DMS 273 (cell line): ENCODE results near the gene SLC6A20.

ENCODE experiments used
- DNase-seq: peaks from one replicate; lab custom pipeline; 2025; ENCODE audit not compliant: unreplicated experiment; lab: John Stamatoyannopoulos, UW

Gene SLC6A20

DNA sequence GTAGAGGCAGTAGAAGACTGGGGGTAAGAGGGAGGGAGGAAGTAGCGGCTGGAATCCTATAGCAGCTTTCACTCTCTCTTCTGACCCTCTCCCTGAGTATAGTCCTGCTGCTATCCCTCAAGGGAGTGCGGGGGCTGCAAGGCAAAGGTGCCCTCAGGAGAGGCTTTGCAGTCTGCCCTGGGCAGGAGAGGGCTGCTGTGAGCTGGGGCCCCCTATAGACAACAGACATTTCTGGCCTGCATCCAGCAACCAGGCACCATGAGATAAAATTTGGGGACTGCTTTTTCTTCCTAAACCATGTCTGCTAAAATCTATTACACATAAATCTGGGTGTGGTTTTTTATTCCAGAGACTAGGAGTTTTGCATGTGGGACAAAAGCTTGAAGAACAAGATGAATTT lies 59.1 kb downstream of the SLC6A20 start:
- DNase-seq, result no peak

DNA sequence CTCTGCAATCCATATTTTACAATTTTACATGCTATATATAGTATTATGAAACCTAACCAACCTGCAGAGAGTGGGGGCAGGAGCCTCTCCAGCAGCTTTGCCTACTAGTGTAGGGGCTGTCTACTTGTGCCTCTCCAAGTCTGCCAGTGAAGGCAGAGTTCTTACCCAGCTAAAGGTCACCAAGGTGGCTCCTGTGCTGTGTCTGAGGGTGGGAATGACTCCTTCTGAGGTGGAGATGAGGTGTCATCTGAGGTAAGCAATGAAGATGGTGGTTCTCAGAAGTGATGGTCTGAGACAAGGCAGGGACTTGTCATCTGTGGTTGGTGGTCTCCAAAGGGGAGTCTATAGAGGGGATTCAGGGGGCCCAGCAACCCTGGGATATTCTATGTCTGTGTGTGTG lies 59.6 kb downstream of the SLC6A20 start:
- no peak for DNase-seq

DNA sequence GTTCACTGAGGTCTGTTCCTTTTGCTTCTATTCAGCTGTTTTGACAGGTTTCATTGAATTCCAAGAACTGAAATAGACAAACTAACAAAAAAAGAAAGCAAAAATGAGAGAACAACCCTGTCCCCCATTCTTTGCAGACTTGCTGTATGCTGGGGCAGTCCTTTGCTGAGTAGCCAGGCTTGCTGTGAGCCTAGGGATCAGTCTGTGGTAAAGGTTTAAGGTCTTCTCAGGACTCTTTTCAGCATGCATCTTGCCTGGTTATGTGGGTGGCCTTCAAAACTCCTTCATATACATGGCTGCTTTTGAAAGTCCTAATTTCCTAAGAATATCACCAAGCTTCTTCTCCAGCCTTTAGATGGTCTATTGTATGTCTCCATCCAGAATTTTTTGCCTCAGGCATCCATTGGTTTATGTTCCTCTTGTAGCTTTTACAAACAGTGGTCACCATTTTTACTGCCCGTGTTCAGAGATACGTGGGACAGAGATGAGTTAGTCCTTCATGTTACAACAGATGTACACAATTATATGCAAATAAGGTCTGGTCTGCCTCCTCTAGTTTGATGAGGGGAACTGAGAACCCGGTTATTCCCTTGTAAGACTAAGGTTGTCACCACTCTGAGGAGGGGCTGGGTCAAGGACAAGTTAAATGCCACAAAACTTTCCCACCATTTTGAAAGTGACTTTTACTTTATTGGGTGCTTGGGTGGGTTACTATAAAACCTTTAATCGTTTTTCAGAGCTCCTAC lies 65.8 kb downstream of the SLC6A20 start:
- DNase-seq, result no peak

DNA sequence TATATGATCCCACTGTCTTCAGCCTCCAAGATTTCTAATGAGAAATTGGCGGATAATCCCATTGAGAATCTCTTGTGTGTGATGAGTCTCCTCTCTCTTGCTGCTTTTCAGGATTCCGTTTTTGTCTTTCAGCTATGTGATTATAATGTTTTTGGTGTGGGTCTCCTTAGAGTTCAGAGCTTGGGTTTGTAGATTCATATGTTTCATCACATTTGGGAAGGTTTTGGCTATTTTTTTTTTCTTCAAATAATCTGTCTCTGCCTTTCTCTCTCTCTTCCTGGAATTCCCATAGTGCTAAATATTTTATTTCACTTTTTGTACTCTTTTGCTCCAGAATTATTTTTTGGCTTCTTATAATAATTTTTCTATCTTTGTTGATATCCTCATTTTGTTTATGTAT lies 66.7 kb downstream of the SLC6A20 start:
- DNase-seq, result no peak

- no peak for DNase-seq
Measured at GRCh38 chr3:45724911-45725310, 71.4 kb downstream of the SLC6A20 start.

GRCh38 chr3:45719655-45720487 lies 76.5 kb downstream of the SLC6A20 start:
- no peak for DNase-seq

DNA sequence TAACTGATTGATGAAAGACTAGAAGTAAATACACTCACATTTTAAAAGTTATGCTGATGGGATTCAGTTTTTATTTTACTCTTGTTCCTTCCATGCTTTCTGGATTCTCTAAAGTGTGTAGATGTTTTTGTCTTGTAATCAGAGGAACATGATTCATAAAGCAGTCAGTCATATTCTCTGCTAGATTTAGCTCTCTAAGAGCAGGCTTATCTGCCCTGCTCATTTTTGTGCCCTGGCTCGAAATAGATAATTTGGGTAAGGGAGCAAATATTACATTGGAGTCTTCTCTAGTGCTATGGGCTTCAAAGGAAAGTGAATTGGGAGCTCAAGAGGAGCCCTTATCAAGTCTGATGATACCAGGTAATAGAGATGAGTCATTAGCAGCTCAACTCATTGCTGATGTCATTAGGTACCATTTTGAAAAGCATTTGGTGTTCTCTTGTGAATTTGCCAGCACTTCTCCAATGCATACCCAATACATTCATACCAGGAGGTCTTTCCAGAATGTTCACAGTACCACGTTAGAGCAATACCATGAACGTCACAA lies 79.5 kb downstream of the SLC6A20 start:
- DNase-seq, result no peak

DNA sequence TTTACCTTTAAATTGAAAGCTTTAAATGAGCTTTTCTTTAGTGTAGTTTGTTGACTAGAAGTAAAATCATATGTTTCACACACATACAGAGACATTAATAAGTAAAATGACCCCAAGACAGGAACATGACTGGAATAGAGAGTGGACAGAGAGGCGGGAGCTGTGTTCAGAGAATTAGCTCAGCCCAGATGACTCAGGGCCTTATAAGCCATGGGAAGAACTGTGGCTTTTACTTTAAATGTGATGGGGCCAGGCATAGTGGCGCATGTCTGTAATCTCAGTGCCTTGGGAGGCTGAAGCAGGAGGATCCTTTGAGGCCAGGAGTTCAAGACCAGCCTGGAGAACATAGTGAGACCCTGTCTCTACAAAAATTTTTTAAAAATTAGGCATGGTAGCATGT lies 80.4 kb downstream of the SLC6A20 start:
- DNase-seq, result no peak

GRCh38 chr3:45712434-45713110 lies 83.8 kb downstream of the SLC6A20 start:
- DNase-seq, result no peak

- no peak for DNase-seq
Measured at GRCh38 chr3:45711931-45712330, 84.4 kb downstream of the SLC6A20 start.

DNA sequence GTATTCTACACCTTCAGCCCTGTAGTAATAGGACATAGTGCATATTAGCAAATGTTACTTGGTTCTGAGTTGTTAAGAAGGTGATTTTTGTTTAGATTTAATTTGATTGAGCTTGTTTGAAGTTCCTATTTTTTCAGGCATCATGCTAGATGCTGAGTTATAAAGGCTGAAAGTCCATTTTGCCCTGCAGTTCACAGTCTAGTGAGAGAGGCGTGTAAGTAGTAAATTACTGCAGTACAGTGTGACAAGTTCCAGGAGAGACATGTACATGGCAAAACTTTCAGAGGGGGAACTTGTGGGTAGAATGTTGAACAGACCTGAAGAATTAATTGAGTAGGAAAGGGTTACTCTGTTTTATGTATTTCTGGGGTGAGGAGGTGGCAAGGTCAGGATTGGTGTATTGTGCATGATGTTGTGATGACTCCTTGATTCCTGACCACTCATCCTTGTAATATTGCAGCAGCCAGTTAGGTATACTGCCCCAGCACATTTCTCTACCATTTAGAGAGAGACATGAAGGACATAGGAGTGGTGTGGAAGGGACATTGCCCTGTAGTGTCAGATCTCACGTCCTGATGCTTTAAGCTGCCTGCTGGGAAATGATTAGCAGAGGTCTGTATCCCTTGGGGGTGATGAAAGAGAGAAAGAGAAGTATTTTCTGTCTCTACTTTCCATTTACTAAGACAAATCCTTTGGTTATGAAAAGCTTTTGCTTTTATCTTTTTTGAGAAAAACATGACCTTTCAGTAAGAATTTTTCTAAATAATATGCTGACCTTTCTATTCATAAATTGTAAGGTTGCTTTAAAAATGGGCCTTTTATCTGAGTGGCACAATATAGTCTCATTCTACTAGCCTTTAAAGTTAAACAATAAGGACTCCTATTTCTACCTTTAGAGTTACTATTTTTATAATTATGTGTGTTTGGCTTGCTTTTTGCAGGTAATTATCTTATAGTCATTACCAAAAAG lies 90.2 kb downstream of the SLC6A20 start:
- no peak for DNase-seq
